ENCODE measurements around the gene KIFC3.

DNA sequence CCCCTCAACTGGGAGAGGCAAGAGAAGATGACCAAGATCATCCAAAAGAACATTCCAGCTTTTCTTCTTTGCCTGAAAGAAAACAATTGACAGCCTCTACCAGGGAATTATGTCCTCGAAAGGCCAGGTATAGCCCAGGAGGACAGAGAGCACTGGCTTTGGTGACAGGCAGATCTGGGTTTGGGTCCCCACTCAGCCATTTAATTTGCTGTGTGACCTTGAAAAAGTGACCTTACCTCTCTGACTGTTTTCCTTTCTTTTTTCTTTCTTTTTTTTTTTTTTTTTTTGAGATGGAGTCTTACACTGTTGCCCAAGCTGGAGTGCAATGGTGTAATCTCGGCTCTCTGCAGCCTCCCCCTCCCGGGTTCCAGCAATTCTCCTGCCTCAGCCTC, 27.7 kb upstream of the KIFC3 start:
- TF ChIP-seq, protein P1, sequence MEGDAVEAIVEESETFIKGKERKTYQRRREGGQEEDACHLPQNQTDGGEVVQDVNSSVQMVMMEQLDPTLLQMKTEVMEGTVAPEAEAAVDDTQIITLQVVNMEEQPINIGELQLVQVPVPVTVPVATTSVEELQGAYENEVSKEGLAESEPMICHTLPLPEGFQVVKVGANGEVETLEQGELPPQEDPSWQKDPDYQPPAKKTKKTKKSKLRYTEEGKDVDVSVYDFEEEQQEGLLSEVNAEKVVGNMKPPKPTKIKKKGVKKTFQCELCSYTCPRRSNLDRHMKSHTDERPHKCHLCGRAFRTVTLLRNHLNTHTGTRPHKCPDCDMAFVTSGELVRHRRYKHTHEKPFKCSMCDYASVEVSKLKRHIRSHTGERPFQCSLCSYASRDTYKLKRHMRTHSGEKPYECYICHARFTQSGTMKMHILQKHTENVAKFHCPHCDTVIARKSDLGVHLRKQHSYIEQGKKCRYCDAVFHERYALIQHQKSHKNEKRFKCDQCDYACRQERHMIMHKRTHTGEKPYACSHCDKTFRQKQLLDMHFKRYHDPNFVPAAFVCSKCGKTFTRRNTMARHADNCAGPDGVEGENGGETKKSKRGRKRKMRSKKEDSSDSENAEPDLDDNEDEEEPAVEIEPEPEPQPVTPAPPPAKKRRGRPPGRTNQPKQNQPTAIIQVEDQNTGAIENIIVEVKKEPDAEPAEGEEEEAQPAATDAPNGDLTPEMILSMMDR (IDR thresholded peaks at IDR 0.05), result no peak
- TF ChIP-seq POLR2A (IDR thresholded peaks at IDR 0.05), result no peak
- TF ChIP-seq POLR2AphosphoS5 (IDR thresholded peaks at IDR 0.05), result no peak
- TF ChIP-seq EP300 (IDR thresholded peaks at IDR 0.05), result no peak

Measured in sigmoid colon (tissue), 4 donors.